SK-N-SH treated with all-trans-retinoic acid at 6 μM for 48 hours (cell line): ENCODE data around the gene HEATR5B.
"Not testable (repeated sequence)": the region's sequence is repeated elsewhere in the genome, so short reads cannot be mapped to it uniquely, and the experiment has no call there.

ENCODE experiments used
- ARNTL ChIP-seq: fragments of 450-650 bp; formaldehyde crosslinking; IDR thresholded peaks from 2 replicates; pipeline ENCODE4 v1.5.0; 2020; ENCODE audit warnings: low read depth, mild to moderate bottlenecking, moderate library complexity, borderline replicate concordance
- OSR1 ChIP-seq: fragments of 250-450 bp; sonication (Bioruptor Pico); IDR thresholded peaks from 2 replicates; pipeline ENCODE4 v1.8.0; 2022; ENCODE audit warnings: moderate library complexity, mild to moderate bottlenecking, inconsistent platforms
- PPARA ChIP-seq: fragments of 250-450 bp; sonication (Bioruptor Pico); IDR thresholded peaks from 2 replicates; pipeline ENCODE4 v1.5.0; 2020; ENCODE audit warnings: mild to moderate bottlenecking, borderline replicate concordance

GRCh38 chr2:36936526-36936925 is 147.6 kb downstream of the HEATR5B start:
- TF ChIP-seq OSR1 (CRISPR knock-in tag); ARNTL (CRISPR knock-in tag); PPARA: not testable (repeated sequence)
